Trophoblast cell (in vitro differentiated cells and primary cell): ENCODE results near the gene PCMTD2.
"Not testable (repeated sequence)": the region's sequence is repeated elsewhere in the genome, so short reads cannot be mapped to it uniquely, and the experiment has no call there.

Experiments
- DNase-seq, 2 donors: peaks; one replicate each; pipeline ENCODE4 v3.0.0-alpha.2; 2016
- H2AFZ ChIP-seq: 2 replicates; pipeline ENCODE4 v1.6.1; 2013; ENCODE audit warnings: low read length, moderate library complexity, mild to moderate bottlenecking; ENCODE audit not compliant: insufficient read depth, poor library complexity
- H2AK5ac ChIP-seq: 2 replicates; pipeline ENCODE4 v1.6.1; 2013; ENCODE audit warnings: mild to moderate bottlenecking, low read length
- H2BK120ac ChIP-seq: 2 replicates; pipeline ENCODE4 v1.6.1; 2013; ENCODE audit warnings: low read length, mild to moderate bottlenecking, moderate library complexity; ENCODE audit not compliant: insufficient read depth, poor library complexity
- H2BK12ac ChIP-seq: 2 replicates; pipeline ENCODE4 v1.6.1; 2013; ENCODE audit warnings: mild to moderate bottlenecking, low read length, moderate library complexity
- H2BK5ac ChIP-seq: 2 replicates; pipeline ENCODE4 v1.6.1; 2013; ENCODE audit warnings: low read length, low read depth, moderate library complexity, mild to moderate bottlenecking; ENCODE audit not compliant: poor library complexity
- H3K14ac ChIP-seq: 2 replicates; pipeline ENCODE4 v1.6.1; 2013; ENCODE audit warnings: mild to moderate bottlenecking, low read length
- H3K18ac ChIP-seq: 2 replicates; pipeline ENCODE4 v1.6.1; 2013; ENCODE audit warnings: mild to moderate bottlenecking, low read length
- H3K23ac ChIP-seq: 2 replicates; pipeline ENCODE4 v1.6.1; 2013; ENCODE audit warnings: low read length
- H3K27ac ChIP-seq: 2 replicates; pipeline ENCODE4 v1.5.1; 2013; ENCODE audit warnings: low read depth, mild to moderate bottlenecking, inconsistent platforms, low read length, moderate library complexity
- H3K27me3 ChIP-seq: 2 replicates; pipeline ENCODE4 v1.6.1; 2013; ENCODE audit warnings: inconsistent platforms, mild to moderate bottlenecking, low read length, moderate library complexity; ENCODE audit not compliant: insufficient read depth
- H3K36me3 ChIP-seq, 2 experiments: 1 replicate in 1 of 2; 2 replicates in 1 of 2; pipeline ENCODE4 v1.6.1; 2013; ENCODE audit warnings: low read length in 2 of 2, mild to moderate bottlenecking in 2 of 2, moderate library complexity in 1 of 2; ENCODE audit not compliant: insufficient read depth in 2 of 2, control insufficient read depth in 1 of 2
- H3K4ac ChIP-seq: 2 replicates; pipeline ENCODE4 v1.6.1; 2013; ENCODE audit warnings: low read depth, mild to moderate bottlenecking, low read length, moderate library complexity
- H3K4me1 ChIP-seq, 2 experiments: 1 replicate in 1 of 2; 2 replicates in 1 of 2; pipeline ENCODE4 v1.6.1; 2013; ENCODE audit warnings: low read length in 2 of 2, mild to moderate bottlenecking in 2 of 2, moderate library complexity in 1 of 2; ENCODE audit not compliant: insufficient read depth in 2 of 2, control insufficient read depth in 1 of 2
- H3K4me2 ChIP-seq: 2 replicates; pipeline ENCODE4 v1.6.1; 2013; ENCODE audit warnings: inconsistent platforms, mild to moderate bottlenecking, low read length, moderate library complexity
- H3K4me3 ChIP-seq: 2 replicates; pipeline ENCODE4 v1.5.1; 2013; ENCODE audit warnings: mild to moderate bottlenecking, low read depth, low read length, inconsistent platforms
- H3K79me1 ChIP-seq: one replicate; pipeline ENCODE4 v1.6.1; 2013; ENCODE audit warnings: low read length
- H3K79me2 ChIP-seq: 2 replicates; pipeline ENCODE4 v1.6.1; 2013; ENCODE audit warnings: low read length, mild to moderate bottlenecking; ENCODE audit not compliant: control insufficient read depth, insufficient read depth, poor library complexity
- H3K9ac ChIP-seq: 2 replicates; pipeline ENCODE4 v1.6.1; 2013; ENCODE audit warnings: mild to moderate bottlenecking, low read length
- H3K9me3 ChIP-seq: 2 replicates; pipeline ENCODE4 v1.6.1; 2013; ENCODE audit warnings: low read depth, mild to moderate bottlenecking, control low read depth, inconsistent platforms, low read length; ENCODE audit not compliant: insufficient read depth
- H4K12ac ChIP-seq: 2 replicates; pipeline ENCODE4 v1.6.1; 2013; ENCODE audit warnings: low read depth, mild to moderate bottlenecking, low read length, moderate library complexity
- H4K8ac ChIP-seq: 2 replicates; pipeline ENCODE4 v1.6.1; 2013; ENCODE audit warnings: low read depth, mild to moderate bottlenecking, low read length, moderate library complexity
- H4K91ac ChIP-seq: one replicate; pipeline ENCODE4 v1.6.1; 2013; ENCODE audit warnings: low read depth, mild to moderate bottlenecking, low read length, moderate library complexity
- WGBS: extraction: QIAGEN DNeasy Blood & Tissue Kit; methylation state at CpG from one replicate; pipeline ENCODE4 v1.1.7; 2013; ENCODE audit warnings: missing lambda C conversion rate; ENCODE audit not compliant: insufficient read length, insufficient coverage; ENCODE audit errors: extremely low coverage; 5-methylcytosine and 5-hydroxymethylcytosine counted together

Gene PCMTD2

GRCh38 chr20:64232794-64233193, 22.8 kb upstream of the PCMTD2 start:
- no peak overlapping the region for H2AFZ ChIP-seq
- H2AK5ac ChIP-seq, result no peak overlapping the region
- no CpG with 5 or more reads among the region's 3 CpGs for WGBS

GRCh38 chr20:64233725-64234124, 21.8 kb upstream of the PCMTD2 start:
- no peak overlapping the region for H2BK120ac ChIP-seq
- H3K79me2 ChIP-seq, result no peaks in the 10 kb centered on the region
- no peaks in the 10 kb centered on the region for H3K79me1 ChIP-seq
- no CpG with 5 or more reads among the region's 5 CpGs for WGBS
- H3K9ac ChIP-seq, result no peak overlapping the region
- H3K4me2 ChIP-seq, result no peak overlapping the region
- no peak overlapping the region for H4K12ac ChIP-seq
- no peaks in the 10 kb centered on the region for H3K36me3 ChIP-seq
- no peak for DNase-seq
- no peak overlapping the region for H2AFZ ChIP-seq
- no peak overlapping the region for H2BK12ac ChIP-seq
- H3K27ac ChIP-seq, result no peak overlapping the region
- no peak overlapping the region for H3K4ac ChIP-seq
- H3K18ac ChIP-seq, result no peak overlapping the region
- H3K4me3 ChIP-seq, result no peak overlapping the region
- no peak overlapping the region for H3K23ac ChIP-seq
- no peak overlapping the region for H4K8ac ChIP-seq
- no peaks in the 10 kb centered on the region for H3K27me3 ChIP-seq
- no peaks in the 10 kb centered on the region for H3K4me1 ChIP-seq
- H3K14ac ChIP-seq, result no peak overlapping the region
- H2BK5ac ChIP-seq, result no peak overlapping the region
- H3K9me3 ChIP-seq, result peaks cover 9% of the 10 kb centered on the region
- H4K91ac ChIP-seq, result no peak overlapping the region
- H2AK5ac ChIP-seq, result no peak overlapping the region

More at GRCh38 chr20:64232794-64233193, 22.8 kb upstream of the PCMTD2 start:
- Histone ChIP-seq H3K18ac (no peak overlapping the region), H2BK120ac (no peak overlapping the region), H3K23ac (no peak overlapping the region), H3K14ac (no peak overlapping the region), H3K4me2 (no peak overlapping the region), H3K4ac (no peak overlapping the region), H3K79me2 (no peaks in the 10 kb centered on the region), H3K27ac (no peak overlapping the region), H2BK5ac (no peak overlapping the region), H3K4me1 (no peaks in the 10 kb centered on the region), H3K27me3 (no peaks in the 10 kb centered on the region), H3K79me1 (no peaks in the 10 kb centered on the region), H3K4me3 (no peak overlapping the region), H2BK12ac (no peak overlapping the region), H4K91ac (no peak overlapping the region), H4K8ac (no peak overlapping the region), H3K9ac (no peak overlapping the region), H3K36me3 (no peaks in the 10 kb centered on the region), H4K12ac (no peak overlapping the region), H3K9me3 (peaks cover 9% of the 10 kb centered on the region)
- no peak for DNase-seq

- no peak overlapping the region for H3K27ac ChIP-seq
- no peak for DNase-seq
- no peaks in the 10 kb centered on the region for H3K79me2 ChIP-seq
- H3K4me1 ChIP-seq, result no peaks in the 10 kb centered on the region
- H4K91ac ChIP-seq, result no peak overlapping the region
- no peak overlapping the region for H2BK5ac ChIP-seq
- H3K14ac ChIP-seq, result no peak overlapping the region
- H4K8ac ChIP-seq, result no peak overlapping the region
- H3K4me3 ChIP-seq, result no peak overlapping the region
- H3K27me3 ChIP-seq, result no peaks in the 10 kb centered on the region
- no peak overlapping the region for H3K4me2 ChIP-seq
- H4K12ac ChIP-seq, result no peak overlapping the region
- H3K79me1 ChIP-seq, result no peaks in the 10 kb centered on the region
- no peak overlapping the region for H3K18ac ChIP-seq
- H2AK5ac ChIP-seq, result no peak overlapping the region
- no peak overlapping the region for H2BK12ac ChIP-seq
- H3K9me3 ChIP-seq, result peaks cover 12% of the 10 kb centered on the region
- no peaks in the 10 kb centered on the region for H3K36me3 ChIP-seq
- no peak overlapping the region for H3K9ac ChIP-seq
- H2BK120ac ChIP-seq, result no peak overlapping the region
- no CpG with 5 or more reads among the region's 11 CpGs for WGBS
- H2AFZ ChIP-seq, result no peak overlapping the region
- H3K4ac ChIP-seq, result no peak overlapping the region
- H3K23ac ChIP-seq, result no peak overlapping the region
Observed at GRCh38 chr20:64234291-64234791, 21.2 kb upstream of the PCMTD2 start.

GRCh38 chr20:64234921-64235565, 20.5 kb upstream of the PCMTD2 start:
- not testable (repeated sequence) for H3K79me2 ChIP-seq, H4K12ac ChIP-seq, H2BK5ac ChIP-seq, H2AK5ac ChIP-seq, DNase-seq, H3K18ac ChIP-seq, H3K4me1 ChIP-seq, H3K4ac ChIP-seq, H4K91ac ChIP-seq, H3K79me1 ChIP-seq, H2AFZ ChIP-seq, H3K9ac ChIP-seq, H2BK12ac ChIP-seq, H4K8ac ChIP-seq, H3K4me3 ChIP-seq, H3K27me3 ChIP-seq, H3K27ac ChIP-seq, H3K23ac ChIP-seq, H2BK120ac ChIP-seq, H3K4me2 ChIP-seq, H3K36me3 ChIP-seq, H3K14ac ChIP-seq
- WGBS, result no CpG with 5 or more reads among the region's 17 CpGs
- peaks cover 13% of the 10 kb centered on the region for H3K9me3 ChIP-seq
